ENCODE measurements around the gene BCAR3.

The BCAR3 gene

DNA sequence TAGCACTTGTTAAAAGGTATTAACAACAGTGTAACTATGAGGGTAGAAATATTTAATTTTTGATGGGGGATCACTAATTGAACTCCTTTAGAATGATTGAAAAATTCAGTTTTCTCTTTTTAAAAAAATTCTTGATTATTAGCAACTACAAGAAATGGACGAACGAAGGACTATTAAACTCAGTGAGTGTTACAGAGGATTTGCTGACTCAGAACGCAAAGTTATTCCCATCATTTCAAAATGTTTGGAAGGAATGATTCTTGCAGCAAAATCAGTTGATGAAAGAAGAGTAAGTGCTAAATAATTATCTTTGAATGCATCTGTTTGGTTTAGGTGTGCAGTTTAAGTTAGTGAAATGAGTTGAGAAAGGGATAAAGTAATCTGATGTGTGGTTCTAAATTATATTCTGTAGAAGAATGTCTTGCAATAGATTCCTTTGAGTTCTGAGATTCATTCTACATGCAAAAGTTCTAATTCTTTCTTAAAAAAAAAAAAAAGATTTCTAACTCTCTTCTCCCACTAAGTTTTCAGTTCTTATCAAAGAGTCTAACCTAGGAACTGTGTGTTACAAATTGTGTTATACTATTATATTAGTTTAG is 148.8 kb downstream of the BCAR3 start:
- no peak for DNase-seq

DNA sequence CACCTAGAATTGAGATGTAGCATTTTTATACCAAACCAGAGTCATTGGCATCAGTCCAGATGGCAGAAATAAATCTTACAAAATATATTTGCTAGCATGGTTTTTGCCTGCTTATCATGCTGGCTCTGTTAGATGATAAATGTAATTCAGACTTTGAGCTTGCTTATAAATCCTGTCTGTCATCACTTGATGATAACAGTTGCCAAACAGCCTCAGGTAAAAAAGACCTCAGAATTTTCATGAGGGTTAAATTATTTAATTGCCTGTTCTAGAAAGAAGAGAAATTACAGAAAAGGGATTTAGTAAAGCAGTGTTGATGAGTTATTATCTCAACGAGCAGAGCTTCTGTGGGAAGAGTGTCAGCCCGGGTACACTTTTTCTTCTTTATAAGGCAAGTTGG is 150.4 kb downstream of the BCAR3 start:
- DNase-seq: no peak

DNA sequence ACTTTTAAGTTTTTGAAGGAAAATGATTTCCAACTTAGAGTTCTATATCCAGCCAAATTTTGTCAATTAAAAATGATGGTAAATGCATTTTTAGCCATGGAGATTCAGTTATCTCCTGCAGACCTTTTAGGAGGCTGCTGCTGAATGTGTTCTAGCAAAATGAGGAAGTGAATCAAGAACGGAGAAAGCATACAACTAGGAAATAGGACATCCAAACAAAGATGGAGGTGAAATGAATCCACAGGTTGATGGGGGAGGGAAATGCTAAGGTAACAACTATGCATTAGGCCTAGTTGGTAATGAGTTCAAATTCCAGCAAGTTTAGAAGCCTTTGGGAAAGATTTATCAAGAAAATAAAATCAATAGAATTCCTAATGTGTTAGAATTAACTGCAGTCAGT is 153.2 kb downstream of the BCAR3 start:
- DNase-seq: peak; percentile 76

DNA sequence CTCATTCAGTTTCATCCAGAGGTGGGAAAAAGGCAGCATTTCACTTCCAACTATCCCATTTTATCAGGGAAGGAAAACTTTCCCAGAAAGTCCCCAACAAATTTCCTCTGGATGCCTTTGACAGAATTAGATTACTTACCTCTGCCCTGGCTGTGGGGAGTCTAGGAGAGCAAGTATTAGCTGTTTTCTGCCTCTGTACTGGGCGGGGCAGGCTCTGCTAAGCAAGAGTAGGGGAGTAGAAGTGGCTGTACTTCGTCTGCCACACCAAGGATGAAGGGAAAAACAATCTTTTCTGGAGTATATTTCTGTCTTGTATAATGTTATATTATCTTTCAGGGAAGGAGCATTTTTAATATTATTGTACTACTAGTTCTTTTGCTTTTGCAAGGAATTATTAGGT is 155.2 kb downstream of the BCAR3 start:
- no peak for DNase-seq

DNA sequence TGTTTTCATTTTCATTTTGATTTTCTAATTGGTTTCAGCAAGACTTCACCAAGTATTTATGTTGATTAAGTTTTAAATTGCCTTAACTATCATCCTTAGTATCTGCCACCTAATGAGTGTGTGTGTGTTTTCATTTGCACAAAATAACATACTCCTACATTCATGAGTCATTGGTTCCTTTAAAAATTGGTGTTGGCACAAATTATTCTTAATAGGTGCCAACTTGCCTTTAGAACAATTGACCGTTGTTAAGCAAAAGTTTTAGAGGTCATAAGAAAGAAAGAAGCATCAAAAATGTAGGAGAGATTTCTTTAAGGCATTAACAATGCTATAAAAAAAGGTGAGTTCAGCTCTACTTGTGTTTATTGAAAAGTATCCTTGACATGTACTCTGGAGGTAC is 156.2 kb downstream of the BCAR3 start:
- no peak for DNase-seq

DNA sequence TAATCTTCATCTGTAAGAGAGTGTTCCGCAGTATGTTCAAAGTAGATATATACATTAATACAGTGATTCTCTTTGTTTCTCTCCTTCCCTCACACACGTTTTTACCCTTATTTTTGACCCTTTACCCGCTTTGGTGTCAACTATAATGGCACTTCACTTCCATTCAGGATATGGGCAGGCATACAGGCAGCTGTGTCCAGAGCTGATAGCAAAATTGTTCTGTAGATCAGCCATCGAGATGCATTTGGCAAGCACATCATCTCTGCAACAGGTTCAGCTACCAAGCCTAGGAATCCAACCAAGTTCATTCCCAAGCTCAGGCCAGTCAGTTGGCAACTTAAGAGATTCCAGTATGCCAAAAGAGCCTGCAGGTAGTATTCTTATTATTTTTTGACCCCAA is 158.9 kb downstream of the BCAR3 start:
- no peak for DNase-seq

DNA sequence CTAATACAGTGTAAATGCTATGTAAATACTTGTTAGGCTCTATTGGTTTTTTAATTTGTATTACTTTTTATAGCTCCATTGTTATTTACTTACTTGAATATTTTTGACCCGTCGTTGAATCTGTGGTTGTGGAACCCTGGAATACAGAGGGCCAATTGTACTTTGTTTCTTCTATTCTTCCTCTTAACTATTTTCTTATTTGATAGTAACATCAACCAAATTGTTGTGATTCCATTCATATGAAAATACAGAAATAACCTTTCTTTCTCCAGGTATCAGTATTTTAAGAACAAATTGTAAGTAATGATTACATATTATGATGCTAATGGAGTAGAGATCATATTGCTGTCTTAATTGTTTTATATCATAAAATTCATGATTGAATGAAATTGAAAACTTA is 160.0 kb downstream of the BCAR3 start:
- DNase-seq: no peak

DNA sequence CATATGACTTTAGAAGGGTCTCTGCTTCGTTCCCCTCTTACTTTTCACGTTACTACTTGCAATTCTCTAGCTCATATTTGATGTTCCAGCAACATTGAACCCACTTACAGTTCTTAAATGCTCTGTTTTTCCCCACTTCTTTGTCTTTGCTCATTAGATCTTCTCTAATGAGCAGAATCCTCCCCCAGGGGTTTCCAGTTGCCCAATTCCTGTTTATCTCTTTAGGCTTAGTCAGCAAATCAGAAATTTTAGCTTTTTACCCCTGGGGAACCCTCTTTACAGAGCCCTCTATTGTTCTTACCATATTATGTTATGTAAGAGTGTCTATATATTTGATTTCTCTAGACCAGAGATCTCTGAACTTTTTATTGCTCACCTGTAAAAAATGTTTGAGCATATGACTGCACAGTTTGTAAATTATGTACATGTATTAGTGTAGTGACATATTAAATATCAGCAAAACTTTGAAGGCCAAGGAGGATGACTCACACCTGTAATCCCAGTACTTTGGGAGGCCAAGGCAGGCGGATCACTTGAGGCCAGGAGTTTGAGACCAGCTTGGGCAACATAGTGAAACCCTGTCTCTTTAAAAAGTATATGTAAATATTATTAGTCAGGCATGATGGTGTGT is 162.3 kb downstream of the BCAR3 start:
- no peak for DNase-seq

DNA sequence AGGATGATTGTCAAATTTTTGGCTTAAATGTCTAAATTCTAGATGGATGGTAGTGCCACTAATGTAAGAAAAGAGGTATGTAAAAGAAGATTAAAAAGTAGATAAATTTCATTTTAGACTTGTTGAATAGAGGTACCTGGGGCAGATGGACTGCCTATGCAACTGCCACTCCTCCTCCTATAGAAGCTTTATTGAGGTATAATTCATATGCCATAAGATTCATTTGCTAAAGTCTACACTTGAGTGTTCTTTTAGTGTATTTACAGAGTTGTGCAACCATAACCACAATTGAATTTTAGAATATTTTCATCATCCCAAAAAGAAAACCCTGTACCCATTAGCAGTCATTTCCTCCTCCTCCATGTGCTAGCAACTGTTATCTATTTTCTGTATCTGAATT is 163.1 kb downstream of the BCAR3 start:
- peak; percentile 22 for DNase-seq

DNA sequence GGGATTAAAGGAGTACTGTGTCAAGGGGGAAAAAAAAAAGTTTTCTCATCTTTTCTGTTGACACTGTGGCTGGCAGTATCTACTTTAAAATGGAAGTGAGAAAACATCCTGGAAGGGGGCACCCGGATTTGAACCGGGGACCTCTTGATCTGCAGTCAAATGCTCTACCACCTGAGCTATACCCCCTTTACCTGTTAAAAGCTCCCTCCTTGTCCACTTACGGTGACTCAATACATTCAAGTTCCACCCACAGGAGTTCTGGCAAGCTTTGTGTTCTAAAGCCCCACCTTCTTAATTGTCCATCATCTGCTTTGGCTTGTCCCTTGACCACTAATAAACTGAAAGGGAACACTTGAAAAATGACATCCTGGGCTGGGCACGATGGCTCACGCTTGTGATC is 165.5 kb downstream of the BCAR3 start:
- no peak for DNase-seq
